Duodenal mucosa (tissue), 2 donors: ENCODE results near the gene NLRC5.
A peak's percentile ranks its signal among the peaks of the same experiment; 100 is the strongest.

Source experiments
- H3K27ac ChIP-seq: one replicate; pipeline ENCODE4 v1.7.0; 2013; ENCODE audit warnings: low read depth, low read length
- H3K27me3 ChIP-seq, 2 donors: one replicate each; pipeline ENCODE4 v1.7.0; 2013; ENCODE audit warnings: low read length in 2 of 2, control low read depth in 1 of 2; ENCODE audit not compliant: insufficient read depth in 2 of 2, control insufficient read depth in 1 of 2
- H3K36me3 ChIP-seq, 2 donors: one replicate each; pipeline ENCODE4 v1.7.0; 2013; ENCODE audit warnings: low read length in 2 of 2, control low read depth in 1 of 2; ENCODE audit not compliant: insufficient read depth in 2 of 2, control insufficient read depth in 1 of 2
- H3K4me1 ChIP-seq, 2 donors: one replicate each; pipeline ENCODE4 v1.7.0; 2013; ENCODE audit warnings: low read length in 2 of 2, control low read depth in 1 of 2; ENCODE audit not compliant: insufficient read depth in 2 of 2, control insufficient read depth in 1 of 2
- H3K4me3 ChIP-seq, 2 donors: one replicate each; pipeline ENCODE4 v1.7.0; 2013; ENCODE audit warnings: low read length in 2 of 2, low read depth in 1 of 2
- H3K9ac ChIP-seq, 2 donors: one replicate each; pipeline ENCODE4 v1.7.0; 2013; ENCODE audit warnings: low read length in 2 of 2, low read depth in 1 of 2
- H3K9me3 ChIP-seq, 2 donors: one replicate each; pipeline ENCODE4 v1.7.0; 2013; ENCODE audit warnings: low read length in 2 of 2, control low read depth in 1 of 2; ENCODE audit not compliant: control insufficient read depth in 1 of 2

NLRC5 gene

GRCh38 chr16:57084257-57084770 lies 95.0 kb downstream of the NLRC5 start:
- no peak overlapping the region for H3K9ac ChIP-seq
- H3K27ac ChIP-seq: no peak overlapping the region
- H3K36me3 ChIP-seq: peaks cover 9% of the 10 kb centered on the region in 2 donors
- no peak overlapping the region for H3K4me3 ChIP-seq
- H3K9me3 ChIP-seq: no peaks in the 10 kb centered on the region
- no peaks in the 10 kb centered on the region for H3K27me3 ChIP-seq
- peaks cover 13 to 15% of the 10 kb centered on the region in 2 donors for H3K4me1 ChIP-seq

DNA sequence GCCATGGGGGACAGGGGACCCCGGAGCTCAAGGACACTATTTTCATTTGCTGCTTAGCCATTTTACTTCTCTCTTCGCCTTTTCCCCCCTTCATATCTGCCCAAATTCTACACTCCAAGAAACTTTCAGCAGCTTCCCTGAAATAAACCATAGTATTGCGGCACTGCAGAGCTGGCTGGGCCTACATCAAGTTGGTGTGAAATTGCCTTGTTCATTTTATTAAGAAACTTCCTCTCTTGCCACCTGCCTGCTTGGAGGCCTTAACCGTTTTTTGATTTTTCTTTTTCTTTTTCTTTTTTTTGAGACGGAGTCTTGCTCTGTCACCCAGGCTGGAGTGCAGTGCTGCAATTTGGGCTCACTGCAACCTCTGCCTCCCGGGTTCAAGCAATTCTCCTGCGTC lies 95.6 kb downstream of the NLRC5 start:
- Histone ChIP-seq H3K9ac (no peak overlapping the region), H3K27ac (no peak overlapping the region), H3K4me3 (no peak overlapping the region)

DNA sequence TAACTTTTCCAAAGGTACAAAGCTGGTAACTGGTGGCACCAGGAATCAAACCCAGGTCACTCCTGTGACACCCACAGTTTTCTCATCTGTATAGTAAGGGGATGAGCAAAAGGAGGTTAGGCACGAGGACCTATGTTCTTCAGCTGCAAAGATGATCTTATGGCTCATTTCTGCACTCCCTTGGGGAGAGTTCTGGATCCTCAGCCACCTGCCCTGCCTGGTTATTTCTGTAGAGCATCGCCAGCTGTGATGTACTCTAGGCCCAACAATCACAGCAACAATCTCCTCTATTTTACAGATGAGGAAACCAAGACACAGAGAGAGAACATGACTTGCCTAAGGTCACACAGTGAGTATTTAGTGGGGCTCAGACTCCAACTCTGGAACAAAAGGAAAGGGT lies 97.6 kb downstream of the NLRC5 start:
- Histone ChIP-seq H3K9me3 (no peaks in the 10 kb centered on the region), H3K4me1 (peaks cover 13 to 19% of the 10 kb centered on the region in 2 donors), H3K27ac (no peak overlapping the region), H3K27me3 (no peaks in the 10 kb centered on the region), H3K9ac (no peak overlapping the region), H3K36me3 (peaks cover 4 to 9% of the 10 kb centered on the region in 2 donors), H3K4me3 (no peak overlapping the region)

More for the DNA sequence above, 95.6 kb downstream of the NLRC5 start:
- peaks cover 7 to 9% of the 10 kb centered on the region in 2 donors for H3K36me3 ChIP-seq
- H3K27me3 ChIP-seq: no peaks in the 10 kb centered on the region
- no peaks in the 10 kb centered on the region for H3K9me3 ChIP-seq
- peaks cover 13 to 15% of the 10 kb centered on the region in 2 donors for H3K4me1 ChIP-seq

- no peak overlapping the region for H3K4me3 ChIP-seq
Observed at GRCh38 chr16:57089406-57089805, 100.0 kb downstream of the NLRC5 start.

GRCh38 chr16:57091200-57091974 lies 102.0 kb downstream of the NLRC5 start:
- Histone ChIP-seq H3K9me3 (no peaks in the 10 kb centered on the region), H3K36me3 (no peaks in the 10 kb centered on the region), H3K27ac (no peak overlapping the region), H3K9ac (peak overlapping the region; percentile 16 to 30), H3K27me3 (peaks cover 0 to 5% of the 10 kb centered on the region in 2 donors), H3K4me3 (peak overlapping the region; percentile 61 to 73), H3K4me1 (peaks cover 11 to 21% of the 10 kb centered on the region in 2 donors)

More at GRCh38 chr16:57089406-57089805, 100.0 kb downstream of the NLRC5 start:
- no peaks in the 10 kb centered on the region for H3K36me3 ChIP-seq
- peaks cover 15 to 26% of the 10 kb centered on the region in 2 donors for H3K4me1 ChIP-seq
- no peaks in the 10 kb centered on the region for H3K9me3 ChIP-seq
- no peak overlapping the region for H3K27ac ChIP-seq
- peaks cover 0 to 5% of the 10 kb centered on the region in 2 donors for H3K27me3 ChIP-seq
- H3K9ac ChIP-seq: no peak overlapping the region

- no peaks in the 10 kb centered on the region for H3K9me3 ChIP-seq
- peaks cover 11 to 21% of the 10 kb centered on the region in 2 donors for H3K4me1 ChIP-seq
- peak within 1 kb of the TSS; percentile 54 for H3K27ac ChIP-seq
- H3K9ac ChIP-seq: peak within 1 kb of the TSS; percentile 30 to 38
- H3K27me3 ChIP-seq: peaks cover 0 to 5% of the 10 kb centered on the region in 2 donors
- H3K36me3 ChIP-seq: no peaks in the 10 kb centered on the region
- peak within 1 kb of the TSS; percentile 66 to 73 for H3K4me3 ChIP-seq
Observed at GRCh38 chr16:57091975-57092785, 102.8 kb downstream of the NLRC5 start, which contains the start of gene CPNE2. Gene CPNE2 (plus strand): TSS chr16:57092583. CDS start chr16:57110743, 18,160 bp downstream.

GRCh38 chr16:57092786-57093411 lies 103.5 kb downstream of the NLRC5 start:
- peak overlapping the region; percentile 54 for H3K27ac ChIP-seq
- H3K9me3 ChIP-seq: no peaks in the 10 kb centered on the region
- H3K27me3 ChIP-seq: peaks cover 0 to 5% of the 10 kb centered on the region in 2 donors
- H3K36me3 ChIP-seq: no peaks in the 10 kb centered on the region
- H3K4me3 ChIP-seq: peak overlapping the region; percentile 66 to 67
- H3K9ac ChIP-seq: peak overlapping the region; percentile 30 to 38
- H3K4me1 ChIP-seq: peaks cover 11 to 21% of the 10 kb centered on the region in 2 donors

GRCh38 chr16:57093666-57094564 lies 104.6 kb downstream of the NLRC5 start:
- H3K4me1 ChIP-seq: peaks cover 11 to 19% of the 10 kb centered on the region in 2 donors
- H3K4me3 ChIP-seq: peak overlapping the region; percentile 66 to 67
- peak overlapping the region; percentile 30 to 32 for H3K9ac ChIP-seq
- peaks cover 0 to 5% of the 10 kb centered on the region in 2 donors for H3K27me3 ChIP-seq
- no peak overlapping the region for H3K27ac ChIP-seq
- H3K36me3 ChIP-seq: no peaks in the 10 kb centered on the region
- H3K9me3 ChIP-seq: no peaks in the 10 kb centered on the region

DNA sequence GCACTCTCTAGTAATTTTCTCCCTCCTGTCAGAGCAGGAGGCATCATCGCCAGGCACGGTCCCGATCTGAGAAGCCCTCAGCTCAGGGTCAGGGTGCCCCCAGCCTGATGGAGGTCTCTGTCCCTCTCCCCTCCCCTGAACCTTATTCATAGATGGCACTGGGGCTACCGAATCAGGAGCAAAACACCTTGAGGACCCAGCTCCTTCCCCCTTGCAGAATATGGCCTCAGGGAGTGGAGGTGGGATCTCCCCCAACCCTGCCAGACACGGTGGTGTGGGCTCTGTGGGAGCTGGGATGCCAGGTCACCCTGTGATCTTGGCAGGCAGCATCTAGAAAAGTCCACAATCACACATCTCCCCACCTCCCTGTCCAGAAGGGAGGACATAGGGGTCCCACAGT lies 105.6 kb downstream of the NLRC5 start:
- Histone ChIP-seq H3K36me3 (no peaks in the 10 kb centered on the region), H3K4me3 (no peak overlapping the region), H3K9me3 (no peaks in the 10 kb centered on the region), H3K27me3 (peaks cover 0 to 5% of the 10 kb centered on the region in 2 donors), H3K9ac (no peak overlapping the region), H3K4me1 (peaks cover 11 to 19% of the 10 kb centered on the region in 2 donors), H3K27ac (no peak overlapping the region)
